ENCODE measurements around the gene DPP6. TPM values are rescaled to one million over a fixed set of nuclear protein-coding genes. Genes with fewer than 3 reads are reported as not detected.

The DPP6 gene
- total and polyA plus RNA-seq, 2 experiments from 2014 or later = not detected

DNA sequence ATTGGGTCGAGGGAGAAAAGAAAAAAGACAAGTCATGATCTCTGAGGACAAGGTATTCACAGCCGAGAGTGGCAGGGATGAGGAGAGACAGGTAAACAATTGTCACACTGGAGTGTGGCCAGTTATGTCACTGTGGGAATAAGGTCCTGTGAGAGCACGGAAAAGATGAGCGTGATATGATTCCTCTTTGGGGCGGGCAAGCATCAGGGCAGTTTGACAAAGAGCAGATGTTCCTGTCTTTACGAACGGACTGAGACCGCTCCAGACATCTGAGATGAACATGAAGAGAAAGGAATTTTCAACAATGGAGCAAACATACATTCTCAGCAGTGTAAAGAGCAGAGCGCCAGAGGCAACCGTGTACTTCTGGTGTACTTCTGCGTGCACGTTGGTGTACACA, 278.1 kb downstream of the DPP6 start:
- Mint-ChIP-seq H3K27me3 (ENCODE audit: insufficient read depth, low read depth, poor library complexity) (no peaks in the 10 kb centered on the region), H3K9me3 (no peaks in the 10 kb centered on the region; the same call in 2 of the 3 replicates)

DNA sequence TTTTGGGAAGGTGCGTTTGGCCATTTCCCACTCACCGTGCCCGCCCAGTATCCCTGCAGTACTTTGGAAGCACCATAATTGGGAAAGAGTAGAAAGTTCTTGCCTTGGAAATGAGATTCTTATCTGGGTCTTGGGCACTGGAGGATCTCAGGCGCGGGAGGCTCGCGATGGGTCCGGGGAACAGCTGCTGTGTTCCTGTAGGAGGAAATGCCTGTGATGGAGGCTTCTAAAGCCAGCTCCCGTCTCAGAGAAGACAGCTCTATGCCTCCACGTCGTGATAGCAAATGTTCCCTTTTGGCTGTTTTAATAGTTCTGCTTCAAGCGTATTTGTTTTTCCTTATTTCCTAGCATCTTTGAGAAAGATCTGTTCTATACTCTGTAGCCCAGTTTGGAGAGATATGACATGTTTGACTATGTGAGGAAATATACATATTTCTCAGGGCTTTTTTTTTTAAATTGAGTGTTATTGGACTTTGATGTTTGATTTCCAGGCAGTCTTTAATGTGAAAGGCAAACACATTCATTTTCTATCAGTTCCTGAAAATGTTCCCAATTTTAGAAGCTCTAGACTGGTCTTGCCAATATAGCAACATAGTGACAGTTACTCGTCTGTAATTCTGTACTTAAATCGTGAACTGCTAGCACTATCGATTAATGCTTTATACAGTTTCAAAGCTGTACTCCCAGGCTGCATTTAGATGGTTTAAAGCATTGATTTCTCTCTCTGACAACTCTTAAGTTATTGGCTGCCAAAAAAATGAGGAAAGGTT, 280.8 kb downstream of the DPP6 start:
- Histone ChIP-seq H3K27me3 (ENCODE audit: insufficient read depth) (no peaks in the 10 kb centered on the region), H3K9me2 (ENCODE audit: insufficient read depth) (no peaks in the 10 kb centered on the region), H3F3A (replicated peaks; ENCODE audit: low read depth) (no peaks in the 10 kb centered on the region), H3K4me3 (no peak overlapping the region), H3K79me2 (replicated peaks; ENCODE audit: insufficient read depth) (no peaks in the 10 kb centered on the region), H3K27ac (ENCODE audit: low read depth) (no peak overlapping the region), H3K4me1 (ENCODE audit: insufficient read depth) (no peaks in the 10 kb centered on the region), H4K20me1 (replicated peaks; ENCODE audit: insufficient read depth) (no peaks in the 10 kb centered on the region), H3K4me2 (no peak overlapping the region), H3K36me3 (ENCODE audit: insufficient read depth) (no peaks in the 10 kb centered on the region; the same call in 1 of the 2 replicates), H2AFZ (no peak overlapping the region)
- H3K36me3 Mint-ChIP-seq (ENCODE audit: low read depth) = no peaks in the 10 kb centered on the region
- H3K27me3 Mint-ChIP-seq (ENCODE audit: insufficient read depth, low read depth, poor library complexity) = no peaks in the 10 kb centered on the region
- ATAC-seq (no peak), DNase-seq (ENCODE audit: low spot score) (no peak)
- no peak overlapping the region for H3K27ac Mint-ChIP-seq
- no peak overlapping the region for H3K4me3 Mint-ChIP-seq
- peaks cover 4% of the 10 kb centered on the region for H3K4me1 Mint-ChIP-seq
- H3K9me3 Mint-ChIP-seq = no peaks in the 10 kb centered on the region; the same call in 2 of the 3 replicates
- TF ChIP-seq, protein P1, sequence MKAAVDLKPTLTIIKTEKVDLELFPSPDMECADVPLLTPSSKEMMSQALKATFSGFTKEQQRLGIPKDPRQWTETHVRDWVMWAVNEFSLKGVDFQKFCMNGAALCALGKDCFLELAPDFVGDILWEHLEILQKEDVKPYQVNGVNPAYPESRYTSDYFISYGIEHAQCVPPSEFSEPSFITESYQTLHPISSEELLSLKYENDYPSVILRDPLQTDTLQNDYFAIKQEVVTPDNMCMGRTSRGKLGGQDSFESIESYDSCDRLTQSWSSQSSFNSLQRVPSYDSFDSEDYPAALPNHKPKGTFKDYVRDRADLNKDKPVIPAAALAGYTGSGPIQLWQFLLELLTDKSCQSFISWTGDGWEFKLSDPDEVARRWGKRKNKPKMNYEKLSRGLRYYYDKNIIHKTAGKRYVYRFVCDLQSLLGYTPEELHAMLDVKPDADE (IDR thresholded peaks at IDR 0.05) = no peak
- TF ChIP-seq NANOG (IDR thresholded peaks at IDR 0.05; ENCODE audit: borderline replicate concordance) = no peak

More for the DNA sequence above, 278.1 kb downstream of the DPP6 start:
- Mint-ChIP-seq H3K36me3 (ENCODE audit: low read depth) (no peaks in the 10 kb centered on the region), H3K4me3 (no peak overlapping the region), H3K4me1 (no peaks in the 10 kb centered on the region), H3K27ac (no peak overlapping the region)
- ATAC-seq = no peak
- no peaks in the 10 kb centered on the region; the same call in 1 of the 2 replicates for H3K36me3 ChIP-seq (ENCODE audit: insufficient read depth)
- no peak overlapping the region for H3K4me3 ChIP-seq
- TF ChIP-seq EZH2phosphoT487 (IDR thresholded peaks at IDR 0.05; ENCODE audit: unreplicated experiment) = no peak
- no peak overlapping the region for H3K27ac ChIP-seq (ENCODE audit: low read depth)
- no peaks in the 10 kb centered on the region for H3F3A ChIP-seq (replicated peaks; ENCODE audit: low read depth)
- H3K27me3 ChIP-seq (ENCODE audit: insufficient read depth) = no peaks in the 10 kb centered on the region
- H3K4me1 ChIP-seq (ENCODE audit: insufficient read depth) = no peaks in the 10 kb centered on the region
- no peaks in the 10 kb centered on the region for H3K79me2 ChIP-seq (replicated peaks; ENCODE audit: insufficient read depth)
- no peak for DNase-seq (ENCODE audit: low spot score)
- no peak overlapping the region for H2AFZ ChIP-seq
- no peaks in the 10 kb centered on the region for H3K9me2 ChIP-seq (ENCODE audit: insufficient read depth)
- no peaks in the 10 kb centered on the region for H4K20me1 ChIP-seq (replicated peaks; ENCODE audit: insufficient read depth)
- H3K4me2 ChIP-seq = no peak overlapping the region

DNA sequence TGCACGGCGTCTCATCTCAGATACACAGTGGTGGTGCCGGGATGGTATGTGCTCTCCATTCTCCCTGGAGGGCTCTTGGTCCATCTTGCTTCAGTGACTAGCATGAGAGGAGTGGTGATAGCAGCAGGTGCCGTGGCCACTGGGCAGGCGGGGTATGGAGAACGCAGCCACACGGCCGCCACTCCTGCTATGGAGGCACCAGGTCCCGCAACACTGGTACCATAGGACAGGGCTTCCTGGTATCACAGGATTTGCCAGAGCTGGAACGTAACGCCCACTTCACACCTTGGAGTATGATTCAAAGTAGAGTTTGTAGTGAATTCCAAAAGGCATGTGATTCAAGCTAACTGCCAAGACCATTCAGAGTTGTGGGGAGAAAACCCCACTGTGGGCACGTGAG, 284.1 kb downstream of the DPP6 start:
- no peaks in the 10 kb centered on the region for H3K9me3 Mint-ChIP-seq
- Histone ChIP-seq H3K4me2 (no peak overlapping the region), H3K4me1 (ENCODE audit: insufficient read depth) (no peaks in the 10 kb centered on the region), H3K79me2 (replicated peaks; ENCODE audit: insufficient read depth) (no peaks in the 10 kb centered on the region), H3K4me3 (no peak overlapping the region), H3K36me3 (ENCODE audit: insufficient read depth) (no peaks in the 10 kb centered on the region; the same call in 1 of the 2 replicates), H4K20me1 (replicated peaks; ENCODE audit: insufficient read depth) (no peaks in the 10 kb centered on the region), H2AFZ (no peak overlapping the region), H3F3A (replicated peaks; ENCODE audit: low read depth) (no peaks in the 10 kb centered on the region), H3K27me3 (ENCODE audit: insufficient read depth) (no peaks in the 10 kb centered on the region), H3K27ac (ENCODE audit: low read depth) (no peak overlapping the region), H3K9me2 (ENCODE audit: insufficient read depth) (no peaks in the 10 kb centered on the region)
- peaks cover 2% of the 10 kb centered on the region for H3K27me3 Mint-ChIP-seq (ENCODE audit: insufficient read depth, low read depth, poor library complexity)
- H3K36me3 Mint-ChIP-seq (ENCODE audit: low read depth) = no peaks in the 10 kb centered on the region
- peaks cover 20% of the 10 kb centered on the region for H3K4me1 Mint-ChIP-seq
- no peak overlapping the region for H3K27ac Mint-ChIP-seq
- no peak for DNase-seq (ENCODE audit: low spot score)
- no peak for ATAC-seq
- no peak overlapping the region for H3K4me3 Mint-ChIP-seq
- TF ChIP-seq, protein P1 (IDR thresholded peaks at IDR 0.05) = no peak
- TF ChIP-seq ZNF331 (CRISPR knock-in tag; IDR thresholded peaks at IDR 0.05; ENCODE audit: low read depth) = no peak
- no peak for TF ChIP-seq EZH2 (IDR thresholded peaks at IDR 0.05; ENCODE audit: low read depth, unreplicated experiment)
- no peak for TF ChIP-seq JUNB (IDR thresholded peaks at IDR 0.05; ENCODE audit: unreplicated experiment)
- TF ChIP-seq, protein P2, sequence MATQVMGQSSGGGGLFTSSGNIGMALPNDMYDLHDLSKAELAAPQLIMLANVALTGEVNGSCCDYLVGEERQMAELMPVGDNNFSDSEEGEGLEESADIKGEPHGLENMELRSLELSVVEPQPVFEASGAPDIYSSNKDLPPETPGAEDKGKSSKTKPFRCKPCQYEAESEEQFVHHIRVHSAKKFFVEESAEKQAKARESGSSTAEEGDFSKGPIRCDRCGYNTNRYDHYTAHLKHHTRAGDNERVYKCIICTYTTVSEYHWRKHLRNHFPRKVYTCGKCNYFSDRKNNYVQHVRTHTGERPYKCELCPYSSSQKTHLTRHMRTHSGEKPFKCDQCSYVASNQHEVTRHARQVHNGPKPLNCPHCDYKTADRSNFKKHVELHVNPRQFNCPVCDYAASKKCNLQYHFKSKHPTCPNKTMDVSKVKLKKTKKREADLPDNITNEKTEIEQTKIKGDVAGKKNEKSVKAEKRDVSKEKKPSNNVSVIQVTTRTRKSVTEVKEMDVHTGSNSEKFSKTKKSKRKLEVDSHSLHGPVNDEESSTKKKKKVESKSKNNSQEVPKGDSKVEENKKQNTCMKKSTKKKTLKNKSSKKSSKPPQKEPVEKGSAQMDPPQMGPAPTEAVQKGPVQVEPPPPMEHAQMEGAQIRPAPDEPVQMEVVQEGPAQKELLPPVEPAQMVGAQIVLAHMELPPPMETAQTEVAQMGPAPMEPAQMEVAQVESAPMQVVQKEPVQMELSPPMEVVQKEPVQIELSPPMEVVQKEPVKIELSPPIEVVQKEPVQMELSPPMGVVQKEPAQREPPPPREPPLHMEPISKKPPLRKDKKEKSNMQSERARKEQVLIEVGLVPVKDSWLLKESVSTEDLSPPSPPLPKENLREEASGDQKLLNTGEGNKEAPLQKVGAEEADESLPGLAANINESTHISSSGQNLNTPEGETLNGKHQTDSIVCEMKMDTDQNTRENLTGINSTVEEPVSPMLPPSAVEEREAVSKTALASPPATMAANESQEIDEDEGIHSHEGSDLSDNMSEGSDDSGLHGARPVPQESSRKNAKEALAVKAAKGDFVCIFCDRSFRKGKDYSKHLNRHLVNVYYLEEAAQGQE (IDR thresholded peaks at IDR 0.05; ENCODE audit: unreplicated experiment) = no peak
- no peak for TF ChIP-seq ZNF114 (CRISPR knock-in tag; IDR thresholded peaks at IDR 0.05)
- no peak for TF ChIP-seq CREB1 (CRISPR knock-in tag; IDR thresholded peaks at IDR 0.05; ENCODE audit: low read depth)
- TF ChIP-seq NANOG (IDR thresholded peaks at IDR 0.05; ENCODE audit: borderline replicate concordance) = no peak
- no peak for TF ChIP-seq EZH2phosphoT487 (IDR thresholded peaks at IDR 0.05; ENCODE audit: unreplicated experiment)
- TF ChIP-seq, protein P3, sequence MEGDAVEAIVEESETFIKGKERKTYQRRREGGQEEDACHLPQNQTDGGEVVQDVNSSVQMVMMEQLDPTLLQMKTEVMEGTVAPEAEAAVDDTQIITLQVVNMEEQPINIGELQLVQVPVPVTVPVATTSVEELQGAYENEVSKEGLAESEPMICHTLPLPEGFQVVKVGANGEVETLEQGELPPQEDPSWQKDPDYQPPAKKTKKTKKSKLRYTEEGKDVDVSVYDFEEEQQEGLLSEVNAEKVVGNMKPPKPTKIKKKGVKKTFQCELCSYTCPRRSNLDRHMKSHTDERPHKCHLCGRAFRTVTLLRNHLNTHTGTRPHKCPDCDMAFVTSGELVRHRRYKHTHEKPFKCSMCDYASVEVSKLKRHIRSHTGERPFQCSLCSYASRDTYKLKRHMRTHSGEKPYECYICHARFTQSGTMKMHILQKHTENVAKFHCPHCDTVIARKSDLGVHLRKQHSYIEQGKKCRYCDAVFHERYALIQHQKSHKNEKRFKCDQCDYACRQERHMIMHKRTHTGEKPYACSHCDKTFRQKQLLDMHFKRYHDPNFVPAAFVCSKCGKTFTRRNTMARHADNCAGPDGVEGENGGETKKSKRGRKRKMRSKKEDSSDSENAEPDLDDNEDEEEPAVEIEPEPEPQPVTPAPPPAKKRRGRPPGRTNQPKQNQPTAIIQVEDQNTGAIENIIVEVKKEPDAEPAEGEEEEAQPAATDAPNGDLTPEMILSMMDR (conservative IDR thresholded peaks at IDR 0.05; ENCODE audit: low read depth in 2 of 2) = no peak
